K562 (cell line): ENCODE data around the gene CASP9.

ENCODE experiments used
- BCLAF1 ChIP-seq, 2 experiments: fragments of 450-650 bp in 1 of 2; IDR thresholded peaks; 2 replicates each; pipeline ENCODE4 v1.6.1; 2011 to 2017; ENCODE audit warnings: low read depth in 2 of 2, antibody characterized with exemption in 1 of 2, borderline replicate concordance in 1 of 2, low read length in 1 of 2, mild to moderate bottlenecking in 1 of 2, mixed read lengths in 1 of 2; ENCODE audit not compliant: control insufficient read depth in 1 of 2
- CSDE1 ChIP-seq, 2 experiments: fragments of 450-650 bp; IDR thresholded peaks; 2 replicates each; pipeline ENCODE4 v1.6.1; 2016; ENCODE audit warnings: mild to moderate bottlenecking in 1 of 2
- CTCF ChIP-seq, 3 experiments: IDR thresholded peaks in 2 of 3; conservative IDR thresholded peaks in 1 of 3; 2 replicates each; pipeline ENCODE4 v1.5.1; 2011 to 2012; ENCODE audit warnings: low read length in 3 of 3, mild to moderate bottlenecking in 3 of 3, control low read depth in 2 of 3, improper control_type of control experiment in 1 of 3, inconsistent platforms in 1 of 3, low read depth in 1 of 3, mixed read lengths in 1 of 3, moderate library complexity in 1 of 3; ENCODE audit not compliant: insufficient read depth in 2 of 3
- HDAC8 ChIP-seq: fragments of 450-650 bp; IDR thresholded peaks from 2 replicates; pipeline ENCODE4 v1.6.1; 2016; ENCODE audit warnings: mild to moderate bottlenecking, missing genetic modification characterization, moderate library complexity, missing compliant biosample characterization
- NBN ChIP-seq: fragments of 450-650 bp; IDR thresholded peaks from 2 replicates; pipeline ENCODE4 v1.6.1; 2016; ENCODE audit warnings: low read depth, mild to moderate bottlenecking
- PHF8 ChIP-seq: fragments of 200-600 bp; sonication (generic); IDR thresholded peaks from 2 replicates; pipeline ENCODE4 v1.6.1; 2012; ENCODE audit warnings: mixed run types, mild to moderate bottlenecking, inconsistent platforms, low read length, moderate library complexity, borderline replicate concordance
- POLR2AphosphoS5 ChIP-seq: IDR thresholded peaks from 2 replicates; pipeline ENCODE4 v1.6.1; 2011; ENCODE audit warnings: mild to moderate bottlenecking, low read depth, low read length, moderate library complexity; ENCODE audit not compliant: control insufficient read depth, insufficient read depth
- SUPT5H ChIP-seq: fragments of 450-650 bp; IDR thresholded peaks from 2 replicates; pipeline ENCODE4 v1.6.1; 2016
- TAL1 ChIP-seq: fragments of 450-650 bp; IDR thresholded peaks from 2 replicates; pipeline ENCODE4 v1.6.1; 2016; ENCODE audit warnings: mild to moderate bottlenecking
- TCF7L2 ChIP-seq: fragments of 150-350 bp; IDR thresholded peaks from 2 replicates; pipeline ENCODE4 v1.6.1; 2016; ENCODE audit warnings: low read depth, mild to moderate bottlenecking, low read length, moderate library complexity
- TEAD2 ChIP-seq: fragments of 450-650 bp; IDR thresholded peaks from 2 replicates; pipeline ENCODE4 v1.6.1; 2016; ENCODE audit warnings: missing genetic modification characterization, control low read depth, missing compliant biosample characterization
- ZNF124 ChIP-seq: sonication (generic); formaldehyde crosslinking; IDR thresholded peaks from 2 replicates; pipeline ENCODE4 v1.8.1; 2022; ENCODE audit warnings: missing genetic modification reagents
- ZNF23 ChIP-seq: fragments of 250-450 bp; sonication (Bioruptor Pico); IDR thresholded peaks from 2 replicates; pipeline ENCODE4 v1.4.0; 2020; ENCODE audit warnings: mild to moderate bottlenecking
- ZNF589 ChIP-seq: fragments of 200-800 bp; sonication (Bioruptor generic); IDR thresholded peaks from 2 replicates; pipeline ENCODE4 v1.6.1; 2016; ENCODE audit warnings: low read depth, missing genetic modification characterization, missing compliant biosample characterization

- TF ChIP-seq CSDE1 (IDR thresholded peaks at IDR 0.05) (no peak), ZNF23 (CRISPR knock-in tag) (no peak), ZNF589 (CRISPR knock-in tag) (no peak), SUPT5H (no peak), NBN (no peak), ZNF124 (CRISPR knock-in tag) (no peak), HDAC8 (no peak), CTCF (IDR thresholded peaks at IDR 0.05 in 2 of 3, conservative IDR thresholded peaks at IDR 0.05 in 1 of 3; ENCODE audit: insufficient read depth in 2 of 3, low read depth in 1 of 3, low read length in 3 of 3) (no peak), TEAD2 (tag) (no peak), TAL1 (no peak), BCLAF1 (IDR thresholded peaks at IDR 0.05; ENCODE audit: borderline replicate concordance in 1 of 2, control insufficient read depth in 1 of 2, low read depth in 2 of 2, low read length in 1 of 2) (no peak), TCF7L2 (no peak), PHF8 (no peak), POLR2AphosphoS5 (no peak)
These were observed 16.7 kb downstream of the CASP9 start for GRCh38 chr1:15507278-15507677.
